GM12878 (cell line): ENCODE data around the gene AGK. TPM values are rescaled to one million over a fixed set of nuclear protein-coding genes. Genes with fewer than 3 reads are reported as not detected.

Experiments used
- ATAC-seq: fragments of 200-7000 bp; cut with Tn5 transposase; 3 replicates; pipeline ENCODE4 v1.9.1; 2020; ENCODE audit warnings: mild to moderate bottlenecking, moderate library complexity
- BruUV-seq: library from RNA; stranded (reverse); fragments of 400-500 nt; replicated peaks from 2 replicates; lab custom pipeline; 2021; lab: Mats Ljungman, UMichigan
- CTCF ChIA-PET: fragments of 300-600 bp; sonication (Branson Sonifier 250); formaldehyde crosslinking; extraction: SDS; loops from one replicate; lab custom pipeline; 2021; ENCODE audit warnings: inconsistent platforms; lab: Yijun Ruan, JAX
- POLR2A ChIA-PET: fragments of 350-600 bp; formaldehyde crosslinking; extraction: SDS; loops from one replicate; lab custom pipeline; 2021; ENCODE audit warnings: inconsistent platforms; lab: Charles Lee
- RAD21 ChIA-PET: fragments of 300-600 bp; sonication (Branson Sonifier 250); formaldehyde crosslinking; loops from one replicate; lab custom pipeline; 2023; ENCODE audit warnings: antibody characterized with exemption; ENCODE audit not compliant: unreplicated experiment; lab: Charles Lee
- SMC1A ChIA-PET: fragments of 300-600 bp; sonication (Branson Sonifier 250); formaldehyde crosslinking; loops from one replicate; lab custom pipeline; 2023; ENCODE audit not compliant: unreplicated experiment, uncharacterized antibody; lab: Charles Lee
- DNase-seq: peaks from one replicate; pipeline ENCODE4 v3.0.0-alpha.2; 2011; ENCODE audit warnings: low read depth, low spot score
- FAIRE-seq: peaks from 3 replicates; lab custom pipeline; 2011; peaks lifted over from hg19 to GRCh38; lab: Jason Lieb, UNC
- H2AFZ ChIP-seq: 2 replicates; pipeline ENCODE4 v1.6.0; 2011; ENCODE audit warnings: low read depth, low read length, control low read depth; ENCODE audit not compliant: control insufficient read depth
- H3K27ac ChIP-seq: 2 replicates; pipeline ENCODE4 v1.5.1; 2011; ENCODE audit warnings: control low read depth; ENCODE audit not compliant: control insufficient read depth, insufficient read depth
- H3K27me3 ChIP-seq, 2 experiments: replicated peaks in 1 of 2; 2 replicates each; pipeline versions ENCODE4 v1.6.0 to v1.6.1; 2011; ENCODE audit warnings: low read length in 1 of 2; ENCODE audit not compliant: control insufficient read depth in 2 of 2, insufficient read depth in 2 of 2
- H3K36me3 ChIP-seq, 2 experiments: 2 replicates each; pipeline ENCODE4 v1.5.1; 2011; ENCODE audit warnings: low read length in 1 of 2; ENCODE audit not compliant: control insufficient read depth in 2 of 2, insufficient read depth in 2 of 2
- H3K4me1 ChIP-seq: 2 replicates; pipeline ENCODE4 v1.6.1; 2011; ENCODE audit warnings: mild to moderate bottlenecking, low read length, moderate library complexity, mixed read lengths; ENCODE audit not compliant: control insufficient read depth, insufficient read depth
- H3K4me2 ChIP-seq: 2 replicates; pipeline ENCODE4 v1.6.0; 2011; ENCODE audit warnings: control low read depth; ENCODE audit not compliant: control insufficient read depth, insufficient read depth
- H3K4me3 ChIP-seq: fragments of 200-600 bp; sonication (generic); 2 replicates; pipeline ENCODE4 v1.5.1; 2016
- H3K79me2 ChIP-seq: 2 replicates; pipeline ENCODE4 v1.6.0; 2011; ENCODE audit warnings: low read length; ENCODE audit not compliant: control insufficient read depth, insufficient read depth
- H3K9ac ChIP-seq: 2 replicates; pipeline ENCODE4 v1.8.0; 2011; ENCODE audit warnings: low read length, control low read depth, mixed read lengths; ENCODE audit not compliant: control insufficient read depth, insufficient read depth
- H3K9me3 ChIP-seq: replicated peaks from 3 replicates; pipeline ENCODE4 v1.5.1; 2011; ENCODE audit warnings: mild to moderate bottlenecking, low read length; ENCODE audit not compliant: control insufficient read depth, insufficient read depth
- H4K20me1 ChIP-seq: 2 replicates; pipeline ENCODE4 v1.6.0; 2011; ENCODE audit not compliant: control insufficient read depth, insufficient read depth
- ATF3 ChIP-seq: IDR thresholded peaks from 2 replicates; pipeline ENCODE4 v1.6.1; 2011; ENCODE audit warnings: low read depth, mild to moderate bottlenecking, low read length, moderate library complexity, borderline replicate concordance; ENCODE audit errors: extremely low read depth
- BMI1 ChIP-seq: fragments of 450-650 bp; IDR thresholded peaks from 2 replicates; pipeline ENCODE4 v1.6.1; 2016; ENCODE audit warnings: mild to moderate bottlenecking, moderate library complexity, borderline replicate concordance
- CEBPZ ChIP-seq: fragments of 150-350 bp; IDR thresholded peaks from 2 replicates; pipeline ENCODE4 v1.6.1; 2016; ENCODE audit warnings: low read depth, low read length
- FOS ChIP-seq: IDR thresholded peaks from 3 replicates; pipeline ENCODE4 v1.6.1; 2011; ENCODE audit warnings: borderline replicate concordance; ENCODE audit not compliant: insufficient read length; ENCODE audit errors: extremely low read depth
- JUNB ChIP-seq: IDR thresholded peaks from 2 replicates; pipeline ENCODE4 v1.6.1; 2016; ENCODE audit warnings: antibody characterized with exemption, mild to moderate bottlenecking
- JUND ChIP-seq: IDR thresholded peaks from 2 replicates; pipeline ENCODE4 v1.6.1; 2012; ENCODE audit warnings: low read depth, mild to moderate bottlenecking, low read length, improper control_type of control experiment, moderate library complexity
- KAT2A ChIP-seq: conservative IDR thresholded peaks from 2 replicates; pipeline ENCODE4 v1.6.1; 2011; ENCODE audit warnings: low read depth, low read length; ENCODE audit not compliant: control insufficient read depth
- PML ChIP-seq: IDR thresholded peaks from 2 replicates; pipeline ENCODE4 v1.6.1; 2012; ENCODE audit warnings: low read length, inconsistent platforms
- POLR2AphosphoS5 ChIP-seq: IDR thresholded peaks from 2 replicates; pipeline ENCODE4 v1.6.1; 2011; ENCODE audit warnings: mild to moderate bottlenecking, low read length, inconsistent platforms
- REST ChIP-seq: IDR thresholded peaks from 2 replicates; pipeline ENCODE4 v1.6.1; 2012; ENCODE audit warnings: mild to moderate bottlenecking, low read depth, low read length
- ZNF207 ChIP-seq: fragments of 450-650 bp; IDR thresholded peaks from 2 replicates; pipeline ENCODE4 v1.6.1; 2014; ENCODE audit warnings: antibody characterized with exemption, mild to moderate bottlenecking, borderline replicate concordance
- WGBS: methylation state at CpG from one replicate; pipeline ENCODE4 v1.1.6; 2016; ENCODE audit warnings: low lambda C conversion rate; ENCODE audit not compliant: insufficient replicate concordance, insufficient coverage; ENCODE audit errors: missing lambda C conversion rate; 5-methylcytosine and 5-hydroxymethylcytosine counted together
- in situ Hi-C: fragments of 300-500 bp; cut with MboI; formaldehyde crosslinking; loops from 9 replicates; pipeline ENCODE4 v1.14.3; 2018; ENCODE audit warnings: mixed read lengths
- intact Hi-C: fragments of 100-400 bp; cut with micrococcal nuclease; formaldehyde crosslinking; loops from one replicate; pipeline ENCODE4 v1.14.2; 2022; ENCODE audit not compliant: unreplicated experiment
- polyA plus RNA-seq, 11 experiments: library from polyadenylated mRNA; depleted of rRNA in 4 of 11; unstranded in 6 of 11; stranded (reverse) in 5 of 11; fragments of >200 nt; fragmentation: Nextera tagmentation in 4 of 11; fragmentation: Illumina TruSeq in 1 of 11; extraction: Ambion mirVana in 4 of 11; extraction: Trizol in 1 of 11; gene quantifications; 1 replicate in 1 of 11; 2 replicates in 10 of 11; pipeline versions ENCODE4 v1.2.1 to v1.2.3, GENCODE V29; 2011 to 2016; ENCODE audit warnings: inconsistent platforms in 2 of 11, missing spikeins in 2 of 11, low read depth in 1 of 11
- total RNA-seq, 4 experiments: library from RNA; depleted of rRNA in 3 of 4; stranded (reverse); fragments of >200 nt in 3 of 4; fragmentation: Illumina TruSeq in 1 of 4; extraction: Trizol in 1 of 4; gene quantifications; 2 replicates each; pipeline versions ENCODE4 v1.2.1 to v1.2.3, GENCODE V29; 2013 to 2021
- TF ChIP-seq, protein P1 (sequence below): fragments of 450-650 bp; IDR thresholded peaks from 2 replicates; pipeline ENCODE4 v1.6.1; 2018; ENCODE audit warnings: borderline replicate concordance, mild to moderate bottlenecking; ENCODE audit not compliant: partially characterized antibody

The AGK gene
- total and polyA plus RNA-seq, 10 of the 15 experiments (the other 5 are each of a cell fraction or from before 2014, with no cell fraction given), result 32.5 to 85.6 (median 47.8) TPM

GRCh38 chr7:141609576-141609975 lies 58.4 kb downstream of the AGK start (continued):
- no peak for TF ChIP-seq ATF3
- no peak for TF ChIP-seq CEBPZ
- no peak for TF ChIP-seq JUND
- no peak for TF ChIP-seq FOS
- no peak for TF ChIP-seq JUNB
- TF ChIP-seq ZNF207, result no peak
- no peak for TF ChIP-seq POLR2AphosphoS5
- TF ChIP-seq KAT2A, result no peak

DNA sequence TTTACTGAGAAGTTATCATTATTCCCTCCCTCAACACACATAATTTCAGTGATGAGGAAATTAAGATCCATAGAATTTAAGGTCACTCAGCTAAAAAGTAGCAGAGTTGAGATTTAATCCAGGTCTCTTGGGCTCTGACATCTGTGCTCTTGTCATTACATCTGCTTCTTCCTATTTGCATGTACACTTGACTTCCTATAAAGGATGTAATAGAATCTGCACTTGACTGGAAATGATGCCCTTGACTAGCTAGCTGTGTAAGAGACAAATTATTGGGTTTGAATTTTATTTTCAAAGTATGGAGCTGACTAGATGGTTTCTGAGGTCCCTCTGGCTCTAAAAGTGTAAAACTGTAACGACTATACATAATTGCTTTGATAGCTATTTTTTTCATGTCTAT lies 59.5 kb downstream of the AGK start:
- no peaks in the 10 kb centered on the region for H3K27me3 ChIP-seq
- DNase-seq (no peak), FAIRE-seq (no peak), ATAC-seq (no peak)
- no peak overlapping the region for H3K27ac ChIP-seq
- ChIA-PET POLR2A (no interaction called here), CTCF (interaction anchor here (1.2 to 1.5 kb wide), 2 partner anchors 16 to 39 kb away, joined by 4 to 5 read pairs; no protein-coding TSS in a partner anchor), SMC1A (interaction anchor here (0.7 to 1.3 kb wide), 4 partner anchors 12 to 69 kb away, joined by 3 to 4 read pairs (median 4); no protein-coding TSS in a partner anchor), RAD21 (no interaction called here)
- H3K9ac ChIP-seq, result no peak overlapping the region
- H3K4me1 ChIP-seq, result no peaks in the 10 kb centered on the region
- H3K79me2 ChIP-seq, result no peaks in the 10 kb centered on the region
- intact Hi-C loops, result no loop called here
- in situ Hi-C loops, result no loop called here
- H3K4me2 ChIP-seq, result no peak overlapping the region
- H3K36me3 ChIP-seq, result peaks cover 0 to 7% of the 10 kb centered on the region in 2 experiments; a peak in 1 of 4 replicates
- H4K20me1 ChIP-seq, result no peaks in the 10 kb centered on the region
- WGBS, result 8% methylated on average over 1 of the region's 1 CpG
- H3K4me3 ChIP-seq, result no peak overlapping the region
- no peaks in the 10 kb centered on the region for H3K9me3 ChIP-seq
- BruUV-seq, result no TSS peak
- H2AFZ ChIP-seq, result no peak overlapping the region
- no peak for TF ChIP-seq BMI1
- no peak for TF ChIP-seq REST
- TF ChIP-seq, protein P1, sequence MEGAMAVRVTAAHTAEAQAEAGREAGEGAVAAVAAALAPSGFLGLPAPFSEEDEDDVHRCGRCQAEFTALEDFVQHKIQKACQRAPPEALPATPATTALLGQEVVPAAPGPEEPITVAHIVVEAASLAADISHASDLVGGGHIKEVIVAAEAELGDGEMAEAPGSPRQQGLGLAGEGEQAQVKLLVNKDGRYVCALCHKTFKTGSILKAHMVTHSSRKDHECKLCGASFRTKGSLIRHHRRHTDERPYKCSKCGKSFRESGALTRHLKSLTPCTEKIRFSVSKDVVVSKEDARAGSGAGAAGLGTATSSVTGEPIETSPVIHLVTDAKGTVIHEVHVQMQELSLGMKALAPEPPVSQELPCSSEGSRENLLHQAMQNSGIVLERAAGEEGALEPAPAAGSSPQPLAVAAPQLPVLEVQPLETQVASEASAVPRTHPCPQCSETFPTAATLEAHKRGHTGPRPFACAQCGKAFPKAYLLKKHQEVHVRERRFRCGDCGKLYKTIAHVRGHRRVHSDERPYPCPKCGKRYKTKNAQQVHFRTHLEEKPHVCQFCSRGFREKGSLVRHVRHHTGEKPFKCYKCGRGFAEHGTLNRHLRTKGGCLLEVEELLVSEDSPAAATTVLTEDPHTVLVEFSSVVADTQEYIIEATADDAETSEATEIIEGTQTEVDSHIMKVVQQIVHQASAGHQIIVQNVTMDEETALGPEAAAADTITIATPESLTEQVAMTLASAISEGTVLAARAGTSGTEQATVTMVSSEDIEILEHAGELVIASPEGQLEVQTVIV, result no peak
- no peak for TF ChIP-seq PML
